Measurements from ENCODE around the gene BLOC1S5.

DNA sequence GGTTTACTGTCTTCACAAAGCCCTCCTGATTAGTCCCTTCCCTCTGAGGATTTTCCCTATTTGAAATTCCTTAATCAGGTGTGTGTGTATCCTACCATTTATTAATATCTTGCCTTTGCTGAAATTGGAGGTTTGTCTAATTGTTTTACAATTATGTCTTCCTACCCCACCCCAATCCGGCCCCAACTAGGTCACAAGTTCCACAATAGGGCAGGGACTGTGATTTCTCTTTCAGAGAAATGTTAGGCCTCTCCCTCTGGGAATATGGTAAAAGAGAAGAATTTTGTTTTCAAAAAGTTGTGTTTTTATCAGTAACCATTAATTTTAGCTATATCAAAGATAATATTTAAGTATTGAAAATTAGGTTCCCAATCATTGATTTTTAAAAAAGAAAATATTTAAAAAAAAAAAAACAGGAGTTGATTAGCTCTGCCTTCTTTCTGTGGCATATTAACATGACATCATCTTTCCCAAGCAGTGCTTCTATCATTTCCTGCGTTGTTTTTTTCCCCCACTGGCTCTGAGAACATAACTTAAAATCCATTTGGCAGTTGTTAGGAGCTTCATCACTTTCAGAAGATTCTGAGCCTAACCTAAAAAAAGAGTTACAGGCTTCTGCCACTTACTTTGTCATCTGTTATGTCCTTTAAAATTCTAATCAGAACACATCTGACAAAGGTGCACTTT, 36.1 kb downstream of the BLOC1S5 start:
- TF ChIP-seq POLR2AphosphoS5 (IDR thresholded peaks at IDR 0.05; ENCODE audit: low read depth, low read length) (no peak), POLR2A (IDR thresholded peaks at IDR 0.05; ENCODE audit: low read depth, low read length) (no peak), TAF1 (IDR thresholded peaks at IDR 0.05; ENCODE audit: low read depth, low read length) (no peak), POU2F2 (IDR thresholded peaks at IDR 0.05; ENCODE audit: low read depth, low read length) (no peak), SPI1 (IDR thresholded peaks at IDR 0.05; ENCODE audit: low read depth, low read length) (no peak)

Data from GM12891 (cell line).